Gastroesophageal sphincter (tissue), 3 donors: ENCODE measurements around the gene ARID3B.

ENCODE experiments used
- CTCF ChIP-seq, 4 experiments: fragments of 200-600 bp in 2 of 4; fragments of 450-650 bp in 2 of 4; sonication (generic) in 1 of 4; IDR thresholded peaks; one replicate each; pipeline ENCODE4 v1.5.1; 2017 to 2019; ENCODE audit warnings: antibody characterized with exemption in 4 of 4, mild to moderate bottlenecking in 2 of 4, moderate library complexity in 2 of 4
- EP300 ChIP-seq: sonication (generic); formaldehyde crosslinking; IDR thresholded peaks from one replicate; pipeline ENCODE4 v1.6.1; 2017; ENCODE audit warnings: antibody characterized with exemption, mild to moderate bottlenecking
- POLR2A ChIP-seq, 2 donors: fragments of 450-650 bp; IDR thresholded peaks; one replicate each; pipeline ENCODE4 v1.6.1; 2017; ENCODE audit warnings: antibody characterized with exemption in 2 of 2, mild to moderate bottlenecking in 2 of 2, moderate library complexity in 1 of 2

- no peak for TF ChIP-seq CTCF (IDR thresholded peaks at IDR 0.05)
- no peak for TF ChIP-seq POLR2A (IDR thresholded peaks at IDR 0.05)
- no peak for TF ChIP-seq EP300
Measured at GRCh38 chr15:74499366-74499765, 41.7 kb upstream of the ARID3B start.
